ENCODE data around the gene DDX4. TPM values are rescaled to one million over a fixed set of nuclear protein-coding genes. Genes with fewer than 3 reads are reported as not detected.
"Not testable (repeated sequence)": the region's sequence is repeated elsewhere in the genome, so short reads cannot be mapped to it uniquely, and the experiment has no call there.

DDX4 gene
- under 0.01 TPM in 1 of 2 replicates, not detected in the other for total RNA-seq

DNA sequence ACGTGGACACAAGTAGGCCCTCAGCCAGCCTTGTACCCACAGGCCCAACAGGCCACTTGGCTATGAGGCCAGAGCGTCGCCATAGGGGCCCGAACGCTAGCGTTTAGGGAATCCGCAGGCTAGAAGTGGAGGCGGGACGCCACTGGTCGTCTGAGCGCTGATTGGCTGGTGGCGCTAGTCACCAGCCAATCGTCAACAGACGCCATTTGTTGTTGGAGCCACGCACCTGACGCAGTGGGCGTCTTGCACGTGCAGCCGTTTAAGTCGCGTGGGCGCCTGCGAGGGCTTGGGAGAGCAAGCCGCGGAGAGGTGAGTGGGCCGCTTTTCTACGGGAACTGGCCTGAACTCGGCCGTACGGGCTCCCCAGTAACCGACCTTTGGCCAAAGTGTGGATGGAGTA is at the start of gene DDX4:
Gene DDX4 (plus strand): TSS at position 269 of the 400 bp plus-strand sequence. CDS start 903 bp downstream, outside the sequence.
- Histone ChIP-seq H3K4me3 (ENCODE audit: low read depth, low read length) (no peak within 1 kb of the TSS), H3K27me3 (ENCODE audit: control insufficient read depth, insufficient read depth, low read length) (no peaks in the 10 kb centered on the region), H3K36me3 (ENCODE audit: control insufficient read depth, insufficient read depth, low read length) (no peaks in the 10 kb centered on the region)
- FAIRE-seq: no peak
- TF ChIP-seq, protein P1, sequence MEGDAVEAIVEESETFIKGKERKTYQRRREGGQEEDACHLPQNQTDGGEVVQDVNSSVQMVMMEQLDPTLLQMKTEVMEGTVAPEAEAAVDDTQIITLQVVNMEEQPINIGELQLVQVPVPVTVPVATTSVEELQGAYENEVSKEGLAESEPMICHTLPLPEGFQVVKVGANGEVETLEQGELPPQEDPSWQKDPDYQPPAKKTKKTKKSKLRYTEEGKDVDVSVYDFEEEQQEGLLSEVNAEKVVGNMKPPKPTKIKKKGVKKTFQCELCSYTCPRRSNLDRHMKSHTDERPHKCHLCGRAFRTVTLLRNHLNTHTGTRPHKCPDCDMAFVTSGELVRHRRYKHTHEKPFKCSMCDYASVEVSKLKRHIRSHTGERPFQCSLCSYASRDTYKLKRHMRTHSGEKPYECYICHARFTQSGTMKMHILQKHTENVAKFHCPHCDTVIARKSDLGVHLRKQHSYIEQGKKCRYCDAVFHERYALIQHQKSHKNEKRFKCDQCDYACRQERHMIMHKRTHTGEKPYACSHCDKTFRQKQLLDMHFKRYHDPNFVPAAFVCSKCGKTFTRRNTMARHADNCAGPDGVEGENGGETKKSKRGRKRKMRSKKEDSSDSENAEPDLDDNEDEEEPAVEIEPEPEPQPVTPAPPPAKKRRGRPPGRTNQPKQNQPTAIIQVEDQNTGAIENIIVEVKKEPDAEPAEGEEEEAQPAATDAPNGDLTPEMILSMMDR (IDR thresholded peaks at IDR 0.05; ENCODE audit: insufficient read depth, low read length, severe bottlenecking): no peak
- no peak for DNase-seq (ENCODE audit: low read depth)

DNA sequence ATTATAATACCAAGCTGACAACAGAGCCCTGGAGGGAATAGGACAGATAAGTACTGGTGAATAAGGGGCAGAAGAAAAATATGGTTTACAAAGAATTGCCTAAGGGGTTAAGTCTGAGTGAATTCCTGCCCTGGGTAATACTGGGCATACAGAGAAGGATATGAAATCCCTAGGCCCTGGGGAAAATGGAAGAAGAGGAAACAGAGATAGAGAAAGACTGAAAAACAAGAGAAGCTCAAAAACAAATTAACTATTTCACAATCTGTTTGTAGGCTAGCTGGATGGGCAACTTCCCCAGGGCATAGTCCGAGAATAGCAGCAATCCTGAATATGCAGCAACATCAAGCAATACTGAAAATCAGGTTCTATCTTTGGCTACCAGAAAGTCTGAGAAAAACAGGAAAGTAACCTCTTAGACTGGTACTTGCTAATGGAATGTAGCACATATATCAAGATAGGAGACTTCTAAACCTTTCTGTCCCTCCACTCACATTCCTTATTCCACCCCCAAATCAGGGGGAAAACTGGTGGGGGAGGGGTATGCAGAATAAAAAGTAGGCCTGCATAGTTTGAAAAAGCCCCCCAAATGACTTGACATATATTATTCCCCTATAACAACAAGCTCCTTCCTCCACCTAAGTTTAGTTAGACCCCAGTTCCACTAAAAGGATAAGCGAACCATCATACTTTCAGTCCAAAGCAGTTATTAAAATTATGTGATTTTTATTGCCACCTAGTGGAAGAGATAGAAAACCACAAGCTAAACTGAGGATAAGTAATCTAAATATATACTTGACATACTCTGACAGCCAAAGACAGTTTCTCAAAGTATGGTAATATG is 46.4 kb upstream of the DDX4 start:
- Histone ChIP-seq H3K36me3 (ENCODE audit: control insufficient read depth, insufficient read depth, low read length) (no peaks in the 10 kb centered on the region), H3K4me3 (ENCODE audit: low read depth, low read length) (no peak overlapping the region), H3K27me3 (ENCODE audit: control insufficient read depth, insufficient read depth, low read length) (no peaks in the 10 kb centered on the region)
- DNase-seq (ENCODE audit: low read depth) (peak; percentile 54), FAIRE-seq (no peak)
- TF ChIP-seq, protein P1 (IDR thresholded peaks at IDR 0.05; ENCODE audit: insufficient read depth, low read length, severe bottlenecking): peak; percentile 39

DNA sequence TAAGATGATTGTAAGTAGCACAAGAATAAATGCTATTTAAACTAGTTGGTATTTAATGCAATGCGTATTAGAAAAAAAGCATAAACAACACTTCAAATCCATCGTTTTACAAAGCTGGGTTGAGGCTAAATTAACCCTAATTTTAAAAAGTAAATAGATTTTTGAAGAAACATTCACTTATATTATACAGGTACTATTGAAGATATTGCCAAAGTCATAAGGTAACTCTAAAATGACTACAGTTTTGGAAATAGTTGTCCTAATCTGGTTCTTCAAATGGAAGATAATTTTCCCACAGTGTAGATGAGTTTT is 45.8 kb upstream of the DDX4 start:
- no peak overlapping the region for H3K4me3 ChIP-seq (ENCODE audit: low read depth, low read length)
- DNase-seq (ENCODE audit: low read depth) (no peak), FAIRE-seq (no peak)
- no peaks in the 10 kb centered on the region for H3K27me3 ChIP-seq (ENCODE audit: control insufficient read depth, insufficient read depth, low read length)
- H3K36me3 ChIP-seq (ENCODE audit: control insufficient read depth, insufficient read depth, low read length): no peaks in the 10 kb centered on the region
- TF ChIP-seq, protein P1 (IDR thresholded peaks at IDR 0.05; ENCODE audit: insufficient read depth, low read length, severe bottlenecking): no peak

DNA sequence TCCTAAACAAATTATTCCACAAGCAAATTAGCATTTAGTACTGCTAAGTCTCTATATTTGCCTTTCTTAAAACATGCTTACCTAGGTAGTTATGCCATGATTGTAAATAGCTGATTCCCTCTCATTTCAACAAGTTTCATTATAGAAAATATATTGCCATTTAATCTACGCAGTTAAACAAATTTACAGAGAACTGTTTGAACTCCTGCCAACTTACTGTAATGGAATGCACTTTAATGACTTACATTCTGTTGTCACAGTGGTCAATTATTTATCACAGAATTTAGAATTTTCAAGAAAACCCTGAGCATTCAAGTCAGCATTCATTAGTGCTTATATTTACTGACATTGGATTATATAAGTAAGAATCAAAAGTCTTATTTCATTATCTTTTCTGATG is 45.4 kb upstream of the DDX4 start:
- TF ChIP-seq, protein P1 (IDR thresholded peaks at IDR 0.05; ENCODE audit: insufficient read depth, low read length, severe bottlenecking): no peak
- Histone ChIP-seq H3K27me3 (ENCODE audit: control insufficient read depth, insufficient read depth, low read length) (no peaks in the 10 kb centered on the region), H3K4me3 (ENCODE audit: low read depth, low read length) (no peak overlapping the region), H3K36me3 (ENCODE audit: control insufficient read depth, insufficient read depth, low read length) (no peaks in the 10 kb centered on the region)
- no peak for DNase-seq (ENCODE audit: low read depth)
- FAIRE-seq: no peak

DNA sequence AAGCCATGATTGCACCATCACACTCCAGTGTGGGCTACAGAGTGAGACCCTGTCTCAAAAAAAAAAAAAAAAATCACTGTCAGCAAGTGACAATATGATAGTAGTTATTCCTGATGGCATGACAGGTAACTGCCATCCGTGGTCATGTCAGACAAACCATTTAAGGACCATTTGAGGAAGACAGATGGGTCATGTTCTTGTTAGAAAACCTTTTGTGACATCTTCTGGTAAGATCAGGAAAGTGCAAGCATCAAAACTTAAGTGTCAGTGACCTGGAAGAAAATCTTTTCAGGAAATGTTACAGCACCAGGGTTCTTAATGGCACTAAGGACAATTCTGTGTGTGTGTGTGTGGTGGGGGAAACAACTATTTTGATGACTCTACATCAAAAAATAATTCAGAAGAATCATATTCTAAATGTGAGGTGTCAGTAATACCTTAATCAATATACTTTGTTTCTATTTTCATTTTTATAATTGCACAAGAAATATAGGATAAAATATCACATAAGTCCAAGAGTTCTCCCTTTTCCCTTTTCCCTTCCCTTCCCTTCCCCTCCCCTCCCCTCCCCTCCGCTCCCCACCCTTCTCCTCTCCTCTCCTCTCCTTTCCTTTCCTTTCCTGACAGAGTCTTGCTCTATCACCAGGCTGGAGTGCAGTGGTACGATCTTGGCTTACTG is 43.6 kb upstream of the DDX4 start:
- FAIRE-seq: no peak

DNA sequence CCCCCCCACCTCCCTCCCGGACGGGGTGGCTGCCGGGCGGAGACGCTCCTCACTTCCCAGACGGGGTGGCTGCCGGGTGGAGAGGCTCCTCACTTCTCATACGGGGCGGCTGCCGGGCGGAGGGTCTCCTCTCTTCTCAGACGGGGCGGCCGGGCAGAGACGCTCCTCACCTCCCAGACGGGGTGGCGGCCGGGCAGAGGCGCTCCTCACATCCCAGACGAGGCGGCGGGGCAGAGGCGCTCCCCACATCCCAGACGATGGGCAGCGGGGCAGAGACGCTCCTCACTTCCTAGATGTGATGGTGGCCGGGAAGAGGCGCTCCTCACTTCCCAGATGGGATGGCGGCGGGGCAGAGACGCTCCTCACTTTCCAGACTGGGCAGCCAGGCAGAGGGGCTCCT is 41.2 kb upstream of the DDX4 start:
- H3K4me3 ChIP-seq (ENCODE audit: low read depth, low read length); H3K27me3 ChIP-seq (ENCODE audit: control insufficient read depth, insufficient read depth, low read length); DNase-seq (ENCODE audit: low read depth); H3K36me3 ChIP-seq (ENCODE audit: control insufficient read depth, insufficient read depth, low read length); FAIRE-seq: not testable (repeated sequence)

More for the DNA sequence above, 43.6 kb upstream of the DDX4 start:
- no peak overlapping the region for H3K4me3 ChIP-seq (ENCODE audit: low read depth, low read length)
- peak; percentile 37 for DNase-seq (ENCODE audit: low read depth)
- H3K27me3 ChIP-seq (ENCODE audit: control insufficient read depth, insufficient read depth, low read length): no peaks in the 10 kb centered on the region
- H3K36me3 ChIP-seq (ENCODE audit: control insufficient read depth, insufficient read depth, low read length): no peaks in the 10 kb centered on the region
- TF ChIP-seq, protein P1 (IDR thresholded peaks at IDR 0.05; ENCODE audit: insufficient read depth, low read length, severe bottlenecking): peak; percentile 37

Measured in bronchial epithelial cell (primary cell).